HG02970 (cell line): ENCODE data around the gene IRF5.
"Not testable (repeated sequence)": the region's sequence is repeated elsewhere in the genome, so short reads cannot be mapped to it uniquely, and the experiment has no call there.

Experiments used
- ATAC-seq: cut with Tn5 transposase; IDR thresholded peaks from one replicate; pipeline ENCODE4 v1.9.1; 2021; ENCODE audit warnings: mild to moderate bottlenecking, moderate library complexity, moderate number of reproducible peaks; ENCODE audit not compliant: unreplicated experiment, low FRiP score

IRF5 gene

DNA sequence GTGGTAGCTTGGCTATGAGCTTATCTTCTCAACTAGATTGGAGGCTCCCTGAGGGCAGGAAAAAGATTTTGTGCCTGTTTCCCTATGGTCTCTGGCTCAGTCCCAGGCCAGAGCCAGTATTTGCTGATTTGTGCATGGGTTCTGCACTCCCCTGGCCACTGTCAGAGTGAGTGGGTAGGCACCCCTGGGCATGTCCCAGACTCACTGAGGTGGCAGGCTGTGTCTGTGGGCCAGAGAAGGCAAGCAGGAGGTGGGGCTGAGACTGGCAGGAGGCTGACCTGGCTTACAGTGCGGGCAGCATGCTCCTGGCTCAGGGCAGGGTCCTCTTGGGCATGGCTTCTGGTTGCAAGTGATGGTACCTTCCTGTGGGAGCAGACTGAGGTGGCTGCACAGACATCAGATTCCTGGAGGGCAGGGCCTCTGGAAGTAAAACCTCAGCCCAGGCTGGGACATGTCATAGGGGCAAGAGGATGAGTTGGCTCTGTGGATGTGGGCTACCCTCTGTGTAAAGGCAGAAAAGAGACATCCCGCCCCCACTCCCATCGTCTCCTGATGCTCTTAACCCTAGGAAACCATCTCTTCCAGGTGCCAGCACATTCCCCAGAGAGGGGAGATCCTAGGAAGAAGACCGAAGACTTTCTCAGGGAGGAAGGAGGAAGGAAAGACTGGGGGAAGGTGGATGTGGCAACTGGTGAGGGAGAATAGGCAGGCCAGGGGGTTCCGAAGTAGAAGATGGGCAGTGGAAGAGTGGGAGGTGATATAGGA is 31.5 kb upstream of the IRF5 start:
- ATAC-seq, result no peak

DNA sequence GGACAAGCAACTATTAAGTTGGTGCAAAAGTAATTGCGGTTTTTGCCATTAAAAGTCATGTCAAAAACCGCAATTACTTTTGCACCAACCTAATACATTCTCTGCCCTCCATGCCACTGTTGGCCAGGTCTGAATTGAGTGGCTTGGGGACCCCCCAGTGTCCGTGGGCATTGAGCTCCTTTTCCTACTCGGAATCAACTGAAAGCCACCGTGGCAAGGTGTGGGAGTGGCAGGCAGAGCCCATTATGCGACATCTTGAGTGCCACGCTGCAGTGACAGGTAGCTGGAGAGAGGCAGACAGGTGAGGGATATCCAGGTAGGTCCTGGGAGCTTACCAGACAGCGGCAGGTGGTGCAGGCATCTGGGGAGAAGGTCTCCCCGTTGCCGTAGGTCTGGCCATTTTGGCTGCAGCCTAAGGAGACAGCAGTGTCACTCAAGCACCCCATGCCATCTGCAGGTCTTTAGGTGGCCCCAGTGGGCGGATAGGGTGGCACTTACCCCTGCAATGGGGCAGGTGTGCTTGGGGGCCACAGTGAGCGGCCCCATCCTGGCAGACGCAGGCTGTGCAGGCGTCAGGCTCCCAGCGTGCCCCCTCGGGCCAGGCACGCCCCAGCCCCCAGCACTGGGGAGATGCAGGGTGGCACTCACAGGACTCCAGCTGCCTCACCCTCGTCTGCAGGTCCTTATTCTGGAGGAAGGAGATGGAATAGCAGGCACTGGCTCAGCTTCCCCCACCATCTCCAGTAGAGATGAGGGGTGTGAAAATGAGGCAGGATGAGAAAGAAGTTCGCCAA is 30.8 kb upstream of the IRF5 start:
- no peak for ATAC-seq

DNA sequence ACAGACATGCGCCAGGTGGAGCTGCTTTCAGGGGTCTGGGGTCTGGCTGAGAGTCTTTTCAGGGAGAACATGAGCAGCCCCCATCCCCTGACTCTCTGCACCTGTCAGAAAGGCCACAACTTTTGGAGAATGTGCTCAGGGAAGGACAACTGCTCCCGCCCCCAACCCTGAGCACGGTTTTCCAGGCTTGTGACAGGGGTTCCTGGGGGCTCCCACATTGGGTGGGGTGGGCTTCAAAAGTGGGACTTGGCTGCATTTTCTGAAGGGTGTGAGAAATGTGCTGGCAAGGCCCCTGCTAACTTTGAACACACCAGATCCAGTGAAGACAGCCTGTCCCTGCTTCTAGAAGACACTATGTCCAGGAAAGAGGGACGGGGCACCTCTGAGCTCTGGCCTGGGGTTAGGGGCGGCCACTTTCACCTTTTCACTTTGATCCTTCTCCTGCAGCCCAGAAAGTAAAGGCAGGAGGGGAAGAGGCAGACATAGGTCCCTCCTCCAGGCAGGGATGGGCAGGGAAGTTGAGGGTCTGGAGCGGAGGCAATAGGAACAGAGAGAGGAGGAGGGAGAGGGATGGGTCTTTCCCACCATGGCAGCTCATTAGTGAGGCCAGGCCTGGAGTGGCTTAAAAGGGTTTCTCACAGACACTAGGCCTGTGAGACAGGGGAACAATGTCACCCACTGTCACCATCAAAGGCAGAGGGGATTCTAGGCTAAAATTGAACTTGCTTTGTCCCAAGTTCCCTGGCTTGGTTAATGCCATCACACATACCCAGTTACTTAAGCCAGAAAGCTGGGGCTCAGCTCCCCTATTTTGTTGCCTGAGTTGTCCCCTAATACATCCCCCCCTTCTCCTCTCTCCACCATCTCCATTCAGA is 28.7 kb upstream of the IRF5 start:
- no peak for ATAC-seq

DNA sequence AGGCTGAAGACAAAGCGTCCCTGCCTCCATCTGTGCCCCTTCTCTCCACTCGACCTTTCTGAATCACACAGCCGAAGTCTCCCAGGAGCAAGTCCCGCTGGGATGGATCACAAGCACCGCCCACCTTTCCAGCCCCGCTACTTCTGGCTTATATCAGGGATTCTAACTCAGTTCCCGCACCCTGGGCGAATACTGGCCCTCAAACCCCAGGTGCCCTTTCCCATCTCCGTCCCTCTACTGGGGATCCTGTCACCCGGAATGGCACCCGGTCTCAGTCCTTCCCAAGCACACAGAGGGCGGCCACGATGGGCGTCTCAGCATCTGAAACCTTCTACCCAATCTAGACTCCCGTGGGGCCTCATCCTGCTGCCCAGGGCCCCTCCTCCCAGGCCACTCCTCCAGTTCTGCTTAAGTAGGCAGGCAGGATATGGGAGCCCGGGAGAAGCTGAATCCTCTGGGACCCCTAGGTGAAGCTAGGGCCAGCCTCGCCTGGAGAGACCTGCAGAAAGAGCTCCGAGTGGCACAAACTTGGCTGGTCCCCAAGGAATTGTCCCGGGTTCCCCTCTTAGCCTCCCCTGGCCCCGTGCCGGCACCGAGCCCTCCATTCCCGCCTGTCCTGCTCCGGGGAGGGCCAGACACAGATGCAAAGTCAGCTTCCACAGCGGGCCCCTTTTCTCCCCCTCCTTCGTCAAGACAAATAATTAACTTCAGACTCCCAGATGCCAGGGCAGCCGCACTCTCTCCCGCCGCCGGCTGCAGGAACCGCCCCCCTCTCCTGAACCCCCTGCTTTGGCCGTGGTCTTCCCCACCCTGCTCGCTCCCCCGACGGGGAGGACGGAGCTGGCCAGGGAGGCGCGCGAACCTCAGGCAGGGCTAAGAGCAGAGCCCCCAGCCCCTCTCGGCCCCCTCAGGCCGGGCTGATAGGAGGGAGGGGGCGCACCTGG is 27.8 kb upstream of the IRF5 start:
- no peak for ATAC-seq

DNA sequence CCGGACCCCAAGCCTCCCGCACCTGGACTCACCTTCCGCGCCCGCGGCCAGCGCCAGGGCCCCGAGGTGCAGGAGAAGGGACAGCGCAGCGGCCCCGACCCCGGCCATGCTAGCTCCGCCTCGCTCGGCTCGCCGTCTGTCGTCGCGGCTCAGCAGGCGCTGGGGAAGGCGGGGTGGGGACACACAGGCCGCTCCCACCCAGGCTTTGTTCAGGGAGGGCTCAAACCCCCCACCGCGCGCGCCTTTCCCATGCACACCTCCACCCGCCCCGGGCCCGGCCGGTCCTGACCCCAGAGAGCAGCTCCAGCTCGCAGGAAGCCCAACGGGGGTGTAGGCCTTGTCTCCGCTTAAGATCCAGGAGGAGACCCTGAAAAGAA is 27.2 kb upstream of the IRF5 start, which contains the start of gene KCP:
TSS of gene KCP (minus strand) at position 141 of the 377 bp plus-strand sequence. CDS start at position 108, 33 bp downstream.
- no peak for ATAC-seq

DNA sequence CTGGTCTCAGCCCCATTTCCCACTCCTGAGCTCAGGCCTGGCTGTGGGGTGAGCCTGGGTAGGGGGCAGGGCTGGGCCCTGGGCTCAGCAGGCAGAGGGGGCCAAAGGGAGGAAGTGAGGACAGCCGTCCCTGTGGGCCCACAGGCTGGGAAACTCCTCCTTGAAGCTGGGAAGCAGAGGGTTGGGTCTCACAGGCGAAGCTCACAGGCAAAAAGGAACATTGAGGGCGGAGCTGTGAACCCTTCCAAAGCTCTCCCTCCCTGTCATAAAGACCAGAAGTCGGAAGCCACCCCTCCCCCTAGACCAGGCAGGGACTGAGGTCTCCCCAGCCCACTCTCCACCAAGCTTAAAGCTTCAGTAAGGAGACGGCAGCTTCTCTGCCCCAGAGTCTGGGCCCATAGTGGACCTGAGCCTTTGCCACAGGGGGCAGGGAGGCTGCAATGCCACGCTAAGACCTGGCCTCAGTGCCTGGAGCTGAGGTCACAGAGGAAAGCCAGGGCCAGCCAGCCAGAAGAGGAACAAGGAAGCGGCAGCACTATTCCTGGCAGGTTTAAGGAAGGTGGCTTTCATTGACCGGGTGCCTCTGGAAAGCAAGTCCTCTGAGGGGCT is 26.2 kb upstream of the IRF5 start:
- ATAC-seq, result no peak

DNA sequence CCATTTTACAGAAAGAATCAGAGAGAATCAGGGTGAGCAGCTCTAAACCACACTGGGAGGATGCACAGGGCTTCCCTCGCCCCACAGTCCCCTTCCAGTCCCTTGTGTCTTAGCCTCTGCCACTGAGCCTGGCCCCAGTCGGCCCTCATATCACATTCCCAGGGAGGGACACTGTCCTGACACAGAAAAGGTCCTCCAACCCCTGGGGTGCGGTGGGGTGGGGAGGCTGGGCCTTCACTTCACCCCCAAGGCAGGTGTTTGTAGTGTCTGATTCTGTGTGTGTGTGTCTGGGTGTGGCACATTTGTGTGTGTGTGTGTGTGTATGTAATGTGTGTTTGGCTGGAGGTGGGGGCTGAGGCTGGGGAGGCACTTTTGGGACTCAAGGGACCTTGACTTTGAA is 25.4 kb upstream of the IRF5 start:
- ATAC-seq, result no peak

DNA sequence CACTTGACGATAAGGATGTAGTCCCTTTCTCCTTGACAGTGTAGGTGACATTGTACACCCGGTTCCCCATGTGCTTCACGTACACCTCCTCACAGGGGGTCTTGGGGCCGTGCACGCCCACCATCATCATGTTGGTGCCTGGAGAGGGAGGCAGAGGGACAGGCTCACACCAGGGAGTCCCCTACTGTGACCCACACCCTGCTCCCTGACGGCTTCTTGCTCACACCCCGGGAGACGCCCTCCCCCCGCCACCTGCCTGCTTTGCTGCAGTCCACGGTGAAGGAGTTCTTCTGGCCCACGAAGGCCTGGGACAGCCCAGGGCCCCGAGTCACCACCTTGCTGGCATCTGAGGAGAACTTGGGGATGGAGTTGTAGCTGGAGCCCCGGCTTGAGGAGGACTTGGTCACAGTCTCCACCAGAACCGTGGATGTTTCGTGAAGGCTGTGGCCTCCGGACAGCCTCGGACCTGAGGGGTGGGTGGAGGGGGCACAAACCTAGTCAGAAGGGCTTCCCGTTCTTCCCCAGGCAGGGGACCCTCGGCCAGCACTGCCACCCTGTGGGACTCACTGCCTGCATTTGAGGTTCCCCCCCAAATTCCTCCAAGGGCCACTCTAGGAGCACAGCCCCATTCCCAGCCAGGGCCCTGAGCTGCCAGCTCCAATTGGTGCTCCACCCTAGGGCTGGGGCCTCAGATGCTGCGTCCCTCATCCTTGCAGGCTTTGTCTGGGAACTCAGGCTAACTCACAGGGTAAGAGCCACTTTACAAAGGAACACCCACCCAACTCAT is 24.8 kb upstream of the IRF5 start:
- not testable (repeated sequence) for ATAC-seq

DNA sequence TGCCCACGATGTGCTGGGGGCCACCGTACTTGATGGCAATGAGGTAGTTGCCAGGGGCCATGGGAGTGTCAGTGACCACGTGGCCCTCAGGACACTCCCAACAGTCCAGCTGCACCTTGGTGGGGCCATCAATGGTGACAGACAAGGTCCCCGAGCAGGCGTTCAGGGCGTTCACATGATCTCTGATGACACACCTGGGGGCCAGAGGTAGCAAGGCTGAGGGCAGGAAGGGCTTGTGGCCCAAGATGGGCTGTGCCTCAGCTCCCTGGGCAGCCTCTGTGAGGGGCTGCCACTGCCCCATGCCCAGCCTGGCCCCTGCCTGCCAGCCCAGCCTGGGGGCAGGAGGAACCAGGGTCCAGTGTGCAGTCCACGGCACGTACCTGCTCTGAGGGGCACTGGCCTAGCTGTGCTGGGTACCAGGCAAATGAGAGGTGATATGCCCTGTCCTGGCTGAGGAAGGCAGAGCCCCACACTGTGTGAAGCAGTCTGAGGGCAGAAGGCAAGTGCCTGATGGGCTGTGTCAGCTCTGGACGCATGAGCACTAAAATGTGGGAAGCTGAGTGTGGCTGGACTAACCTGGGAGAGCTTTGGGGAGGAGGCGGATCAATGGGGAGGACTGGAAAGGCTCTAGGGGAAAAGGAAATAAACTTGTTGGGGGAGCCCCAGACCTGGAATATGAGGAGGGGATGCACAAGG is 23.7 kb upstream of the IRF5 start:
- no peak for ATAC-seq

DNA sequence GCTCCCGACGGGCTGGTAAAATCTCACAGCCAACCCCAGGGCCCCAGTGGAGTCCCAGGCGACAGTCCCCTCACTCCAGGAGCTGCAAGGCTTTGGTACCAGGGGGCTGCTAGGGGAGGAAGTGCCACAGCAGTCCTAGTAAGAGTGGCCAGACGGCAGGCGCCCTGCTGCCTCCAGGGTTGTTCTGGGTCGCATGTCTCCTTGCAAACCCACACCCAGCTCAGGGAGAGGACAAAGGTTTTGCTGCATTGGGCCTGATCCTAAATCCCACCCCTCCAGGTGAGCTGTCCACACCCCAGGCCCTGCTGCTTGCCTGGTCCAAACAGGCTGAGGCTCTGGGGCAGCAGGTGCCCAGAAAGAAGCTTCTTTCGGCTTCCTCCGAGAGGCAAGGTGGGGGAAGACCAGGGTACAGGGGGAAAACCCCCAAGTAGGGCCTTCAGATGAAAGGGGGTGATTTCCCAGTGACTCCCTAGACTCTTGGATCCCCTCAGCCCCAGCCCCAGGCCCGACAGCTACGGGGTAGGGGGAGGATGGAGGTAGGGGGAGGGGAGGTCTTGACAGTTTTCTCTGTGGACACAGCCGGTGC is 23.1 kb upstream of the IRF5 start:
- ATAC-seq, result no peak

DNA sequence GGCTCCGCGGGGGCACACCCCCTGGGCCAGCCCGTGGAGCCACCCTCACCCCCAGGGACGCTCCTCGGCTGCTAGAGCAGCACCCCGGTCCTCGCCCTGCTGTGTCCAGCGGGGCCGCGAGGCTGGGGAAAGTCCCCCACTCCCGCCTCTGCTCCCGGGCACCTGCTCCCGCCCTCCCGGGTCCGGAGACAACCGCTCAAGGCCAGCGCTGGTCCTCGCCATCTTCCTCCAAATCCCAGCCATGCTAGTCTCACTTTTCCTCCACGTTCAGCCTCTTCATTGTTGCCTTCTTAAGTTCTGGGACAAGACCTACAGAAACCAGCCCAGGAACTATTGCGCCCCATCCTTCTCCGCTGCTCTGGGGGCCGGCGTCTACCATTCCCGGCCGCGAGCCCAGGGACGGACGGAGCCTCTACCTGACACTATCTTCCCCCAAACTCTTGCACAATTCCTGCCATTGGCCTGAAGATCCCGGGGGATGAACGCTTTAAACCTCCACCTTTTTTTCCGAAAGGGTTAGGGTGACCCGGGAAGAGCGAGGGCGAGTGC is 22.4 kb upstream of the IRF5 start:
- ATAC-seq, result no peak

DNA sequence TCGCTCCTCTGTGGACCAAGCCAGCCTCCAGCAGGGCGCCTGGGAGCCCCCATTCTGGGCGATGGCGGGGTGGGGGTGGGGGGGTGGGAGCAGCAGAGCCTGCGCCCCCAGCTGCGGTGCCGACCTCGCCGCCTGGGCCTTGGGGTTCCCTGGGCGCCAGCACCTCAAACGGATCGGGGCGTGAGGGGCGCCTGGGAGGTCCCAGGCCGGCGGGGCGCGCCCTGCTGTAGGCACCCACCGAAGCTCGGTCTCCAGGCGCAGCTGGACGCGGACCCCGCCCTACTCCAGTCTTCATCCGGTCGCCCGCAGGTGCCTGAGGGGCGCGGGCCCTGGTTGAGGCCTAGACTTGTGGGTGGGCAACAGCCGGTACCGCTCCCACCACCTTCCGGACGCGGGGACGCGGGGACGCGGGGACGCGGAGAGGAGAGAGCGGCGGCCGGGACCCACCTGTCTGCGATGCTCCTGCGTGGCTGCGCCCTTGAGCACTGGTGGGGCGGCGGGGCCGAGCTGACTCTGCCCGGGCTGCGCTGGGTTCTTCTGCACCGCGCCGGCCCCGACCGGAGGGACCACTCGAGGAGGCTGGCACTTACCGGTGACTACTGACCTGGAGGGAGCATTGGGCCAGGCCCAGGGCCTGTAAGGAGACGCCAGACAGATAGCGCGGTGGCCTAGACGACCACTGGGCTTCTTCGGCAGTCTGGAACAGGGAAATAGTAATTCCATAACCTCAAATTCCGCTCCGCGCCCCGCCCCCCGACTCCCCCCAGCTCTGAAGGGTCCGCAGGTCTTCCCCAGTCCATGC is 21.7 kb upstream of the IRF5 start:
- no peak for ATAC-seq

DNA sequence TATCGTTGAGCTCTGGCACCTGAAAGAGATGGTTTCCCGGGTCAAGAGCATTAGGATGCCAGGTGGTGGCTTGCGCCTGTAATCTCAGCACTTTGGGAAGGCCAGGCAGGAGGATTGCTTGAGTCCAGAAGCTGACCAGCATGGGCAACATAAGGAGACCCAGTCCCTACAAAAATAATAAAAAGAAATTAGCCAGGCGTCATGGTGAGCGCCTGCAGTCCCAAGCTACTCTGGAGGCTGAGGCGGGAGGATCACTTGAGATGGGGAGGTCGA is 21.1 kb upstream of the IRF5 start:
- ATAC-seq, result no peak

DNA sequence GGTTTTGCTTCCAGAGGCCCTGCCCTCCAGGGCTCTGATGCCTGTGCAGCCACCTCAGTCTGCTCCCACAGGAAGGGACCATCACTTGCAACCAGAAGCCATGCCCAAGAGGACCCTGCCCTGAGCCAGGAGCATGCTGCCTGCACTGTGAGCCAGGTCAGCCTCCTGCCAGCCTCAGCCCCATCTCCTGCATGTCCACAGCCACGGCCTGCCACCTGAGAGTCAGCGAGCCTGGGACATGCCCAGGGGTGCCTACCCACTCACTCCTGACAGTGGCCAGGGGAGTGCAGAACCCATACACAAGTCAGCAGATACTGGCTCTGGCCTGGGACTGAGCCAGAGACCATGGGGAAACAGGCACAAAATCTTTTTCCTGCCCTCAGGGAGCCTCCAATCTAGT is 20.6 kb upstream of the IRF5 start:
- ATAC-seq, result no peak

DNA sequence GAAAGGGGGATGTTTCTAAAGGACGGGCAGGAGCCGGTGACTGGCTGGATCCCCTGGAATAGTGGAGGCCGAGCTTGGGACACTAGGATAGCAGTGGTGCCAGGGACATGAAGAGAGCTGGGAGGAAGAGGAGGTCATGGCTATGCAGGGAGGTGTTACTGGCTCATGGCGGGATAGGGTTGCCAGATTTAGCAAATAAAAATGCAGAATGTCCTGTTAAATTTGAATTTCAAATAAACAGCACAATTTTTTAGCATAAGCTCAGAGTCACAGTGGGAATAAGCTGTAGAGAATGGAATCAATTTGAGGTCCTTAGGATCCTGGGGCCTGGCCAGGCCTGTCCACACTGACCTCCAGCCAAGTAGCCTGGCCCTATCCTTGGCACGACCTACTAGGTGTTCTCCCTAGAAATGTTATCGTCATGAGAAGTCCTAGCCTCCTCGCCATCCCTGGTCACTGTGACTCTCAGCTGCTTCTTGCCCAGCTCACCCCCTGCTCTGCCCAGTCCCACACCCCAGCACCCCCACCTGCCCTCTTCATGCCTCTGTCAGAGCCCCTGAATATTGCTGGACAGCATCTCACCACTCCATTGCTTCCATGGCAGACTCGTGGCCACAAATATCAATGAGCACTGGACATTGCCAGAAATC is 19.6 kb upstream of the IRF5 start:
- ATAC-seq, result no peak

DNA sequence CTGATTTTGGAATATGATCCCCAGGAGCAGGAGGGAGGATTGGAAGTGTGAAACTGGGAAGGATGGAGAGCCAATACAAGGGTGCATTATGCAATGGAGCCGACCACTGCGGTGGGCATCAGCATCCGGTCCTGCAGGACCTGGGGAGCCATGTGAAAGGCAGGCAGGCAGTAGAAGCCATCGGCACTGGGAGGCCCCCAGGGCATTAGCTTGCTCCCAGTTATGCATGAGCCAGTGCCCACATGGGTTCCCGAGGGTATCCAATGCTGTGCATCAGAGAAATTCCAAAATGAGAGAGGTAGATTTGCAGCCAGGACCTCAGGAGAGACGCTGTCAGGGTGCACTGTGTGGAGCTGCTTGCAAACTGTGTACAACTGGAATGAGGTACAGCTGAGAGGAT is 18.5 kb upstream of the IRF5 start:
- ATAC-seq, result no peak
